GM23338 (cell line): ENCODE measurements around the gene CPLX4. TPM values are rescaled to one million over a fixed set of nuclear protein-coding genes. Genes with fewer than 3 reads are reported as not detected.
"Not testable (repeated sequence)": the region's sequence is repeated elsewhere in the genome, so short reads cannot be mapped to it uniquely, and the experiment has no call there.

Experiments used
- ATAC-seq: fragments of 200-7000 bp; cut with Tn5 transposase; 3 replicates; pipeline ENCODE4 v1.9.1; 2020
- DNase-seq: peaks from one replicate; pipeline ENCODE4 v3.0.0-alpha.2; 2015; ENCODE audit warnings: low spot score
- H2AFZ ChIP-seq: fragments of 200-600 bp; sonication (generic); 2 replicates; pipeline ENCODE4 v1.8.0; 2016; ENCODE audit warnings: antibody characterized with exemption, mild to moderate bottlenecking, moderate library complexity
- H3F3A ChIP-seq: fragments of 200-600 bp; sonication (generic); replicated peaks from 2 replicates; pipeline ENCODE4 v1.8.0; 2017; ENCODE audit warnings: antibody characterized with exemption, mixed run types, low read depth
- H3K27ac ChIP-seq: fragments of 200-600 bp; sonication (generic); 2 replicates; pipeline ENCODE4 v1.6.1; 2016; ENCODE audit warnings: low read depth
- H3K27me3 ChIP-seq: fragments of 200-600 bp; sonication (generic); 2 replicates; pipeline ENCODE4 v1.8.0; 2016; ENCODE audit warnings: mild to moderate bottlenecking, mixed run types, moderate library complexity; ENCODE audit not compliant: insufficient read depth
- H3K36me3 ChIP-seq: fragments of 200-600 bp; sonication (generic); 2 replicates; pipeline ENCODE4 v1.8.0; 2016; ENCODE audit warnings: mild to moderate bottlenecking; ENCODE audit not compliant: insufficient read depth
- H3K4me1 ChIP-seq: fragments of 200-600 bp; sonication (generic); 2 replicates; pipeline ENCODE4 v1.8.0; 2016; ENCODE audit warnings: mild to moderate bottlenecking, moderate library complexity; ENCODE audit not compliant: insufficient read depth
- H3K4me2 ChIP-seq: fragments of 200-600 bp; sonication (generic); 2 replicates; pipeline ENCODE4 v1.7.1; 2017; ENCODE audit warnings: mixed run types
- H3K4me3 ChIP-seq: fragments of 200-600 bp; sonication (generic); 2 replicates; pipeline ENCODE4 v1.6.1; 2016; ENCODE audit warnings: mixed run types
- H3K79me2 ChIP-seq: fragments of 200-600 bp; sonication (generic); replicated peaks from 2 replicates; pipeline ENCODE4 v1.8.0; 2017; ENCODE audit warnings: mild to moderate bottlenecking; ENCODE audit not compliant: insufficient read depth
- H3K9me2 ChIP-seq: fragments of 200-600 bp; sonication (generic); 2 replicates; pipeline ENCODE4 v1.8.0; 2017; ENCODE audit not compliant: insufficient read depth
- H4K20me1 ChIP-seq: fragments of 200-600 bp; sonication (generic); replicated peaks from 2 replicates; pipeline ENCODE4 v1.8.0; 2017; ENCODE audit warnings: mild to moderate bottlenecking; ENCODE audit not compliant: insufficient read depth
- H3K27ac Mint-ChIP-seq: 2 replicates; pipeline ENCODE4 v1.8.0; 2020; ENCODE audit warnings: inconsistent platforms, mild to moderate bottlenecking, moderate library complexity, mixed read lengths
- H3K27me3 Mint-ChIP-seq: 3 replicates; pipeline ENCODE4 v1.8.0; 2022; ENCODE audit warnings: low read depth, mild to moderate bottlenecking, moderate library complexity, mixed read lengths, inconsistent platforms; ENCODE audit not compliant: insufficient read depth, poor library complexity
- H3K36me3 Mint-ChIP-seq: 3 replicates; pipeline ENCODE4 v1.8.0; 2021; ENCODE audit warnings: low read depth, mild to moderate bottlenecking, inconsistent platforms, moderate library complexity, mixed read lengths
- H3K4me1 Mint-ChIP-seq: 3 replicates; pipeline ENCODE4 v1.8.0; 2020; ENCODE audit warnings: mild to moderate bottlenecking, inconsistent platforms, mixed read lengths
- H3K4me3 Mint-ChIP-seq: 3 replicates; pipeline ENCODE4 v1.8.0; 2021; ENCODE audit warnings: moderate library complexity, mild to moderate bottlenecking, inconsistent platforms, mixed read lengths
- H3K9me3 Mint-ChIP-seq: 3 replicates; pipeline ENCODE4 v1.8.0; 2020; ENCODE audit warnings: moderate library complexity, mild to moderate bottlenecking, inconsistent platforms, mixed read lengths
- CREB1 ChIP-seq: fragments of 250-450 bp; sonication (Bioruptor Pico); IDR thresholded peaks from 2 replicates; pipeline ENCODE4 v1.5.0; 2020; ENCODE audit warnings: low read depth, mild to moderate bottlenecking, moderate library complexity
- CTCF ChIP-seq, 2 experiments: fragments of 200-600 bp in 1 of 2; sonication (generic) in 1 of 2; conservative IDR thresholded peaks; 2 replicates each; pipeline versions ENCODE4 v1.5.1 to v1.6.1; 2016 to 2017; ENCODE audit warnings: antibody characterized with exemption in 2 of 2, low read depth in 2 of 2, mild to moderate bottlenecking in 2 of 2, moderate library complexity in 1 of 2
- ETS1 ChIP-seq: IDR thresholded peaks from 2 replicates; pipeline ENCODE4 v1.6.1; 2016; ENCODE audit warnings: antibody characterized with exemption
- EZH2 ChIP-seq: fragments of 200-600 bp; sonication (generic); IDR thresholded peaks from one replicate; pipeline ENCODE4 v1.8.0; 2017; ENCODE audit warnings: antibody characterized with exemption, mild to moderate bottlenecking, low read depth; ENCODE audit not compliant: unreplicated experiment
- EZH2phosphoT487 ChIP-seq: fragments of 200-600 bp; sonication (generic); IDR thresholded peaks from one replicate; pipeline ENCODE4 v1.8.1; 2018; ENCODE audit warnings: antibody characterized with exemption; ENCODE audit not compliant: unreplicated experiment
- POLR2AphosphoS5 ChIP-seq: IDR thresholded peaks from 2 replicates; pipeline ENCODE4 v1.6.1; 2016; ENCODE audit warnings: antibody characterized with exemption, low read depth
- ZNF114 ChIP-seq: fragments of 250-450 bp; sonication (Bioruptor Pico); IDR thresholded peaks from 2 replicates; pipeline ENCODE4 v1.5.0; 2020; ENCODE audit warnings: mild to moderate bottlenecking, moderate library complexity
- ZNF331 ChIP-seq: fragments of 250-450 bp; sonication (Bioruptor Pico); IDR thresholded peaks from 2 replicates; pipeline ENCODE4 v1.5.0; 2020; ENCODE audit warnings: low read depth, mild to moderate bottlenecking, moderate library complexity
- polyA plus RNA-seq: library from polyadenylated mRNA; unstranded; fragments of >200 nt; fragmentation: Nextera tagmentation; extraction: Ambion mirVana; gene quantifications from 2 replicates; pipeline ENCODE4 v1.2.1, GENCODE V29; 2016
- total RNA-seq: library from RNA; depleted of rRNA; stranded (reverse); fragments of >200 nt; shearing (Covaris generic); gene quantifications from 2 replicates; pipeline ENCODE4 v1.2.3, GENCODE V29; 2014; rRNA removed

Gene CPLX4
- total and polyA plus RNA-seq, 2 experiments from 2014 or later = not detected

- H3K4me1 ChIP-seq, H3K36me3 Mint-ChIP-seq, H3K36me3 ChIP-seq, H3F3A ChIP-seq, H3K27ac ChIP-seq, H3K4me1 Mint-ChIP-seq, H3K9me2 ChIP-seq, H2AFZ ChIP-seq, H3K4me2 ChIP-seq, DNase-seq, ATAC-seq, H3K79me2 ChIP-seq, H3K27me3 Mint-ChIP-seq, H3K4me3 ChIP-seq, H3K27ac Mint-ChIP-seq, H3K4me3 Mint-ChIP-seq, H4K20me1 ChIP-seq: not testable (repeated sequence)
- H3K27me3 ChIP-seq = peaks cover 21% of the 10 kb centered on the region
- peaks cover 40% of the 10 kb centered on the region for H3K9me3 Mint-ChIP-seq
These were observed 63.0 kb downstream of the CPLX4 start for GRCh38 chr18:59255491-59255890.

- Histone ChIP-seq H3K36me3 (no peaks in the 10 kb centered on the region), H3K27ac (no peak overlapping the region), H3K27me3 (0 out of 2 replicates have a peak, but pooled peaks cover 6% of the 10 kb centered on the region), H3K4me1 (no peaks in the 10 kb centered on the region), H3K79me2 (no peaks in the 10 kb centered on the region), H3K4me3 (no peak overlapping the region), H3K4me2 (no peak overlapping the region), H3F3A (no peaks in the 10 kb centered on the region), H3K9me2 (no peaks in the 10 kb centered on the region), H2AFZ (no peak overlapping the region), H4K20me1 (no peaks in the 10 kb centered on the region)
- DNase-seq (peak; percentile 83), ATAC-seq (peak; percentile 85)
- Mint-ChIP-seq H3K36me3 (no peaks in the 10 kb centered on the region), H3K4me3 (no peak overlapping the region), H3K9me3 (peaks cover 7% of the 10 kb centered on the region), H3K27ac (no peak overlapping the region), H3K27me3 (peaks cover 2% of the 10 kb centered on the region), H3K4me1 (peaks cover 9% of the 10 kb centered on the region)
- no peak for TF ChIP-seq EZH2
- no peak for TF ChIP-seq ZNF331 (CRISPR knock-in tag)
- TF ChIP-seq ETS1 = no peak
- peak; percentile 80 to 83 for TF ChIP-seq CTCF (conservative IDR thresholded peaks at IDR 0.05; ENCODE audit: low read depth in 2 of 2)
These were observed 69.2 kb downstream of the CPLX4 start for GRCh38 chr18:59249199-59249774.

GRCh38 chr18:59246796-59247195, 71.7 kb downstream of the CPLX4 start:
- Mint-ChIP-seq H3K27me3 (peaks cover 2% of the 10 kb centered on the region), H3K4me3 (no peak overlapping the region), H3K9me3 (no peaks in the 10 kb centered on the region), H3K4me1 (peaks cover 9% of the 10 kb centered on the region), H3K27ac (no peak overlapping the region), H3K36me3 (no peaks in the 10 kb centered on the region)
- no peak overlapping the region for H3K4me3 ChIP-seq
- 0 out of 2 replicates have a peak, but pooled peaks cover 6% of the 10 kb centered on the region for H3K27me3 ChIP-seq
- DNase-seq (no peak), ATAC-seq (peak; percentile 43; the same call in 2 of the 3 replicates)
- TF ChIP-seq EZH2 = no peak
- TF ChIP-seq POLR2AphosphoS5 = no peak
- TF ChIP-seq CREB1 = no peak
- TF ChIP-seq ZNF114 = no peak
- no peak for TF ChIP-seq EZH2phosphoT487
- H3F3A ChIP-seq = no peaks in the 10 kb centered on the region
- no peak overlapping the region for H3K27ac ChIP-seq
- H3K36me3 ChIP-seq = no peaks in the 10 kb centered on the region
- H3K4me2 ChIP-seq = no peak overlapping the region
- H2AFZ ChIP-seq = no peak overlapping the region
- no peaks in the 10 kb centered on the region for H4K20me1 ChIP-seq
- H3K4me1 ChIP-seq = no peaks in the 10 kb centered on the region
- H3K9me2 ChIP-seq = no peaks in the 10 kb centered on the region
- H3K79me2 ChIP-seq = no peaks in the 10 kb centered on the region

Other genes with a start within 250 kb of the CPLX4 start
- 31.7 and 44.3 TPM in 2 replicates for gene SEC11C, start 178.8 kb downstream of the CPLX4 start, total RNA-seq
- 157 and 169 TPM in 2 replicates for gene SEC11C, start 178.8 kb downstream of the CPLX4 start, polyA plus RNA-seq
- not detected in 2 replicates for gene GRP, start 98.5 kb downstream of the CPLX4 start, total RNA-seq
- gene GRP, start 98.5 kb downstream of the CPLX4 start, polyA plus RNA-seq = not detected in 2 replicates
- gene RAX, start 45.2 kb downstream of the CPLX4 start, total RNA-seq = 0.03 and 0.08 TPM in 2 replicates
- gene RAX, start 45.2 kb downstream of the CPLX4 start, polyA plus RNA-seq = 0.16 and 0.68 TPM in 2 replicates
- gene LMAN1, start 40.6 kb upstream of the CPLX4 start, total RNA-seq = 94.3 and 111 TPM in 2 replicates
- 131 and 134 TPM in 2 replicates for gene LMAN1, start 40.6 kb upstream of the CPLX4 start, polyA plus RNA-seq